ENCODE results near the gene RFTN1. TPM values are rescaled to one million over a fixed set of nuclear protein-coding genes. Genes with fewer than 3 reads are reported as not detected.

The RFTN1 gene
- total and polyA plus RNA-seq, 9 donors = 25.2 to 63.1 (median 46.4) TPM

DNA sequence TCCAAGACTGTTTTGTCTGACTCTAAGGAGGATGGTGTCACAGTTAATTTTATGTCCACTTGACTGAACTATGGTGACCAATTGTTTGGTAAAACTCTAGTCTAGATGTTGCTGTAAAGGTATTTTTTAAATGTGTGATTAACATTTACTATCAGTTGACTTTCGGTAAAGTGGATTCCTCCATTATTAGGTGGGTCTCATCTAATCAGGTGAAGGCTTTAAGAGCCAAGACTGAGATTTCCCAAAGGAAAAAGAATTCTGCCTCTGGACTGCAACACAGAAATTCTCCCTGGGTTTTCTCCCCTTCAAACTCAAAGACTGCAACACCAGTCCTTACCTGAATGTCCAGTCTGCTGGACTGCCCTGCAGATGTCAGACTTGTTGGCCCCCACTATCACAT is 129.6 kb downstream of the RFTN1 start:
- Histone ChIP-seq H3K4me1 (ENCODE audit: insufficient read depth) (peaks cover 15% of the 10 kb centered on the region), H3K4me3 (no peak overlapping the region), H3K9me3 (no peaks in the 10 kb centered on the region), H3K36me3 (no peaks in the 10 kb centered on the region), H3K27ac (no peak overlapping the region), H3K27me3 (no peaks in the 10 kb centered on the region)
- intact Hi-C loops (cut with DNase I) = no loop called here
- no peak for TF ChIP-seq POLR2A (IDR thresholded peaks at IDR 0.05)
- no peak for TF ChIP-seq EP300 (IDR thresholded peaks at IDR 0.05)
- TF ChIP-seq, protein P1, sequence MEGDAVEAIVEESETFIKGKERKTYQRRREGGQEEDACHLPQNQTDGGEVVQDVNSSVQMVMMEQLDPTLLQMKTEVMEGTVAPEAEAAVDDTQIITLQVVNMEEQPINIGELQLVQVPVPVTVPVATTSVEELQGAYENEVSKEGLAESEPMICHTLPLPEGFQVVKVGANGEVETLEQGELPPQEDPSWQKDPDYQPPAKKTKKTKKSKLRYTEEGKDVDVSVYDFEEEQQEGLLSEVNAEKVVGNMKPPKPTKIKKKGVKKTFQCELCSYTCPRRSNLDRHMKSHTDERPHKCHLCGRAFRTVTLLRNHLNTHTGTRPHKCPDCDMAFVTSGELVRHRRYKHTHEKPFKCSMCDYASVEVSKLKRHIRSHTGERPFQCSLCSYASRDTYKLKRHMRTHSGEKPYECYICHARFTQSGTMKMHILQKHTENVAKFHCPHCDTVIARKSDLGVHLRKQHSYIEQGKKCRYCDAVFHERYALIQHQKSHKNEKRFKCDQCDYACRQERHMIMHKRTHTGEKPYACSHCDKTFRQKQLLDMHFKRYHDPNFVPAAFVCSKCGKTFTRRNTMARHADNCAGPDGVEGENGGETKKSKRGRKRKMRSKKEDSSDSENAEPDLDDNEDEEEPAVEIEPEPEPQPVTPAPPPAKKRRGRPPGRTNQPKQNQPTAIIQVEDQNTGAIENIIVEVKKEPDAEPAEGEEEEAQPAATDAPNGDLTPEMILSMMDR (IDR thresholded peaks at IDR 0.05) = no peak
- no peak for DNase-seq
- 97 to 100% (median 97%) methylated on average over 1 of the region's 1 CpG for WGBS, 3 donors

DNA sequence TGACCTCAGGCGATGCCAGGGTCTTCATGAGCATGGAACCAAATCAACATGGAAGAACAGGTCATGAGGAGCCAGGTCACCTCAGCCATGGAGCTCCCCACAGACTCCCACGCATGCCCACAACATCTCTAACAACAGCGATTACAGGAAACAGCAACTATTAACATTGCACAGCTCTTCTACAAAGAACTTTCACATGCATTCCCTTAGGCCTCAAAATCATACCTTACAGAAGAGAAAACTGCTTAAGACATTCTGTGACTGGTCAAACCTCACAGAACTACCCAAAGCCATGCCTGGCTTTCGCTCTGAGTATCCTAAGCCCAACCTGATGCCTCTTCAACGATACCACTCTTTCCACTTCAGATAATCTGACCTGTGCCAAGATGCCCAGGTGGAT is 130.7 kb downstream of the RFTN1 start:
- H3K4me3 ChIP-seq = no peak overlapping the region
- DNase-seq = no peak
- no peaks in the 10 kb centered on the region for H3K36me3 ChIP-seq
- peaks cover 9% of the 10 kb centered on the region for H3K4me1 ChIP-seq (ENCODE audit: insufficient read depth)
- H3K27me3 ChIP-seq = no peaks in the 10 kb centered on the region
- intact Hi-C loops (cut with DNase I) = no loop called here
- H3K9me3 ChIP-seq = no peaks in the 10 kb centered on the region
- 95 to 99% (median 97%) methylated on average over 5 of the region's 5 CpGs for WGBS, 3 donors
- H3K27ac ChIP-seq = no peak overlapping the region
- TF ChIP-seq, protein P1 (IDR thresholded peaks at IDR 0.05) = no peak
- no peak for TF ChIP-seq POLR2A (IDR thresholded peaks at IDR 0.05)
- TF ChIP-seq EP300 (IDR thresholded peaks at IDR 0.05) = no peak

DNA sequence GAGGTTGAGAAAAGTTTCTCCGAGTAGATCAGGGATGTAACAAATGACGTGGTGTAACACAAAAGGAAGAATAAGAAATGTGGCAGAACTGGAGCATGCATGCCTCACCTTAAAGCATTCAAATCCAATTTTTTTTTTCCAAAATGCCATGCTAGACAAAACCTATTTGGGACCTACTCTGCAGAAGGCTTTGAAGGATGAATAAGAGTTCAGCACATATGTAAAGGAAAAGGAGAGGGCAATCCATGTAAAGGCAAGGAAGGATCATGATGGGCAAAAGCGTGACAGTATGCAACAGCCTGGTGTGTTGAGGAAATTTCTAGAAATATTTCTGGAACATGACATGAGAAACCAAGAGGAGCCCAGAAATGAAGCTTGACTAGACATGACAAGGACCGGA is 132.1 kb downstream of the RFTN1 start:
- TF ChIP-seq, protein P1 (IDR thresholded peaks at IDR 0.05) = no peak
- TF ChIP-seq POLR2A (IDR thresholded peaks at IDR 0.05) = no peak
- no peak for TF ChIP-seq EP300 (IDR thresholded peaks at IDR 0.05)

DNA sequence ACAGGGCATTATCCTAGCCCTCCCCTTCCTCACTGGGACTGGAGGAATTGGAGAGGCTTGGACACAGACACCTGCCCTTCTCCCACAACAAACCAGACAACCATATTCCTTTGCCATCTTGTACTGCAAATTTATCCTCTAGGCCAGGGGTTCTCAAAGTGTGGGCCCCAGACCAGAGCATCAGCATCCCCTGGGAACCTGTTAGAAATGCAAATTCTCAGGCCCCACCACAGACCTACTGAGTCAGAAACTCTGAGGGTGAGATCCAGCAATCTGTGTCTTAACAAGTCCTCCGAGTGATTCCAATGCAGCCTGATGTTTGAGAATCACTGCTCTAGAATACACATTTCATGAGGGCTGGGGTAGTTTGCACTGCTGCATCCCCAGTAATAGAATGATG is 133.1 kb downstream of the RFTN1 start:
- H3K36me3 ChIP-seq = no peaks in the 10 kb centered on the region
- peaks cover 2% of the 10 kb centered on the region for H3K4me1 ChIP-seq (ENCODE audit: insufficient read depth)
- no peak for DNase-seq
- H3K27me3 ChIP-seq = no peaks in the 10 kb centered on the region
- WGBS, 3 donors = 94 to 100% (median 96%) methylated on average over 1 of the region's 1 CpG
- no peak overlapping the region for H3K4me3 ChIP-seq
- no peaks in the 10 kb centered on the region for H3K9me3 ChIP-seq
- no peak overlapping the region for H3K27ac ChIP-seq
- intact Hi-C loops (cut with DNase I) = no loop called here
- TF ChIP-seq POLR2A (IDR thresholded peaks at IDR 0.05) = no peak
- TF ChIP-seq, protein P1 (IDR thresholded peaks at IDR 0.05) = no peak
- TF ChIP-seq EP300 (IDR thresholded peaks at IDR 0.05) = no peak

More for the DNA sequence above, 132.1 kb downstream of the RFTN1 start:
- intact Hi-C loops (cut with DNase I) = no loop called here
- 94% methylated on average over 4 of the region's 4 CpGs for WGBS, 3 donors
- Histone ChIP-seq H3K4me3 (no peak overlapping the region), H3K4me1 (ENCODE audit: insufficient read depth) (peaks cover 4% of the 10 kb centered on the region), H3K9me3 (no peaks in the 10 kb centered on the region), H3K27me3 (no peaks in the 10 kb centered on the region), H3K36me3 (no peaks in the 10 kb centered on the region), H3K27ac (no peak overlapping the region)
- no peak for DNase-seq

All from ovary (tissue), 9 donors.